GM12878 (cell line): ENCODE results near the gene FAM25A. TPM values are rescaled to one million over a fixed set of nuclear protein-coding genes. Genes with fewer than 3 reads are reported as not detected.

Source experiments
- ATAC-seq: fragments of 200-7000 bp; cut with Tn5 transposase; 3 replicates; pipeline ENCODE4 v1.9.1; 2020; ENCODE audit warnings: mild to moderate bottlenecking, moderate library complexity
- BruUV-seq: library from RNA; stranded (reverse); fragments of 400-500 nt; replicated peaks from 2 replicates; lab custom pipeline; 2021; lab: Mats Ljungman, UMichigan
- CTCF ChIA-PET: fragments of 300-600 bp; sonication (Branson Sonifier 250); formaldehyde crosslinking; extraction: SDS; loops from one replicate; lab custom pipeline; 2021; ENCODE audit warnings: inconsistent platforms; lab: Yijun Ruan, JAX
- POLR2A ChIA-PET: fragments of 350-600 bp; formaldehyde crosslinking; extraction: SDS; loops from one replicate; lab custom pipeline; 2021; ENCODE audit warnings: inconsistent platforms; lab: Charles Lee
- RAD21 ChIA-PET: fragments of 300-600 bp; sonication (Branson Sonifier 250); formaldehyde crosslinking; loops from one replicate; lab custom pipeline; 2023; ENCODE audit warnings: antibody characterized with exemption; ENCODE audit not compliant: unreplicated experiment; lab: Charles Lee
- SMC1A ChIA-PET: fragments of 300-600 bp; sonication (Branson Sonifier 250); formaldehyde crosslinking; loops from one replicate; lab custom pipeline; 2023; ENCODE audit not compliant: unreplicated experiment, uncharacterized antibody; lab: Charles Lee
- DNase-seq: peaks from one replicate; pipeline ENCODE4 v3.0.0-alpha.2; 2011; ENCODE audit warnings: low read depth, low spot score
- FAIRE-seq: peaks from 3 replicates; lab custom pipeline; 2011; peaks lifted over from hg19 to GRCh38; lab: Jason Lieb, UNC
- H2AFZ ChIP-seq: 2 replicates; pipeline ENCODE4 v1.6.0; 2011; ENCODE audit warnings: low read depth, low read length, control low read depth; ENCODE audit not compliant: control insufficient read depth
- H3K27ac ChIP-seq: 2 replicates; pipeline ENCODE4 v1.5.1; 2011; ENCODE audit warnings: control low read depth; ENCODE audit not compliant: control insufficient read depth, insufficient read depth
- H3K27me3 ChIP-seq, 2 experiments: replicated peaks in 1 of 2; 2 replicates each; pipeline versions ENCODE4 v1.6.0 to v1.6.1; 2011; ENCODE audit warnings: low read length in 1 of 2; ENCODE audit not compliant: control insufficient read depth in 2 of 2, insufficient read depth in 2 of 2
- H3K36me3 ChIP-seq, 2 experiments: 2 replicates each; pipeline ENCODE4 v1.5.1; 2011; ENCODE audit warnings: low read length in 1 of 2; ENCODE audit not compliant: control insufficient read depth in 2 of 2, insufficient read depth in 2 of 2
- H3K4me1 ChIP-seq: 2 replicates; pipeline ENCODE4 v1.6.1; 2011; ENCODE audit warnings: mild to moderate bottlenecking, low read length, moderate library complexity, mixed read lengths; ENCODE audit not compliant: control insufficient read depth, insufficient read depth
- H3K4me2 ChIP-seq: 2 replicates; pipeline ENCODE4 v1.6.0; 2011; ENCODE audit warnings: control low read depth; ENCODE audit not compliant: control insufficient read depth, insufficient read depth
- H3K4me3 ChIP-seq: fragments of 200-600 bp; sonication (generic); 2 replicates; pipeline ENCODE4 v1.5.1; 2016
- H3K79me2 ChIP-seq: 2 replicates; pipeline ENCODE4 v1.6.0; 2011; ENCODE audit warnings: low read length; ENCODE audit not compliant: control insufficient read depth, insufficient read depth
- H3K9ac ChIP-seq: 2 replicates; pipeline ENCODE4 v1.8.0; 2011; ENCODE audit warnings: low read length, control low read depth, mixed read lengths; ENCODE audit not compliant: control insufficient read depth, insufficient read depth
- H3K9me3 ChIP-seq: replicated peaks from 3 replicates; pipeline ENCODE4 v1.5.1; 2011; ENCODE audit warnings: mild to moderate bottlenecking, low read length; ENCODE audit not compliant: control insufficient read depth, insufficient read depth
- H4K20me1 ChIP-seq: 2 replicates; pipeline ENCODE4 v1.6.0; 2011; ENCODE audit not compliant: control insufficient read depth, insufficient read depth
- BRCA1 ChIP-seq: IDR thresholded peaks from 2 replicates; pipeline ENCODE4 v1.6.1; 2011; ENCODE audit warnings: low read depth, low read length, improper control_type of control experiment
- ESRRA ChIP-seq: IDR thresholded peaks from 2 replicates; pipeline ENCODE4 v1.6.1; 2012; ENCODE audit warnings: mild to moderate bottlenecking, low read length, improper control_type of control experiment
- JUNB ChIP-seq: IDR thresholded peaks from 2 replicates; pipeline ENCODE4 v1.6.1; 2016; ENCODE audit warnings: antibody characterized with exemption, mild to moderate bottlenecking
- JUND ChIP-seq: IDR thresholded peaks from 2 replicates; pipeline ENCODE4 v1.6.1; 2012; ENCODE audit warnings: low read depth, mild to moderate bottlenecking, low read length, improper control_type of control experiment, moderate library complexity
- MTA3 ChIP-seq: IDR thresholded peaks from 2 replicates; pipeline ENCODE4 v1.6.1; 2012; ENCODE audit warnings: low read length, inconsistent platforms, borderline replicate concordance
- MYB ChIP-seq: fragments of 150-350 bp; IDR thresholded peaks from 2 replicates; pipeline ENCODE4 v1.6.1; 2014; ENCODE audit warnings: mild to moderate bottlenecking, low read depth, low read length, borderline replicate concordance
- NFYB ChIP-seq: IDR thresholded peaks from 2 replicates; pipeline ENCODE4 v1.6.1; 2011; ENCODE audit warnings: low read depth, mild to moderate bottlenecking, low read length, improper control_type of control experiment, moderate library complexity; ENCODE audit not compliant: insufficient read depth
- PAX5 ChIP-seq: IDR thresholded peaks from 2 replicates; pipeline ENCODE4 v1.6.1; 2011; ENCODE audit warnings: low read depth, low read length, borderline replicate concordance
- RAD21 ChIP-seq: IDR thresholded peaks from 2 replicates; pipeline ENCODE4 v1.6.1; 2011; ENCODE audit warnings: mild to moderate bottlenecking, low read depth, low read length, moderate library complexity; ENCODE audit not compliant: insufficient read depth
- SIX5 ChIP-seq: IDR thresholded peaks from 2 replicates; pipeline ENCODE4 v1.6.1; 2011; ENCODE audit warnings: mild to moderate bottlenecking, low read depth, low read length, moderate library complexity; ENCODE audit not compliant: severe bottlenecking
- SMARCA5 ChIP-seq: fragments of 450-650 bp; IDR thresholded peaks from 2 replicates; pipeline ENCODE4 v1.6.1; 2017; ENCODE audit warnings: mild to moderate bottlenecking
- ZNF24 ChIP-seq: fragments of 450-650 bp; IDR thresholded peaks from 2 replicates; pipeline ENCODE4 v1.6.1; 2017; ENCODE audit warnings: antibody characterized with exemption, mild to moderate bottlenecking
- ZZZ3 ChIP-seq: IDR thresholded peaks from 2 replicates; pipeline ENCODE4 v1.6.1; 2011; ENCODE audit warnings: low read depth; ENCODE audit not compliant: control insufficient read depth, insufficient read length
- whole genome bisulfite sequencing: methylation state at CpG from one replicate; pipeline ENCODE4 v1.1.6; 2016; ENCODE audit warnings: low lambda C conversion rate; ENCODE audit not compliant: insufficient replicate concordance, insufficient coverage; ENCODE audit errors: missing lambda C conversion rate; 5-methylcytosine and 5-hydroxymethylcytosine counted together
- in situ Hi-C: fragments of 300-500 bp; cut with MboI; formaldehyde crosslinking; loops from 9 replicates; pipeline ENCODE4 v1.14.3; 2018; ENCODE audit warnings: mixed read lengths
- intact Hi-C: fragments of 100-400 bp; cut with micrococcal nuclease; formaldehyde crosslinking; loops from one replicate; pipeline ENCODE4 v1.14.2; 2022; ENCODE audit not compliant: unreplicated experiment
- polyA plus RNA-seq, 11 experiments: library from polyadenylated mRNA; depleted of rRNA in 4 of 11; unstranded in 6 of 11; stranded (reverse) in 5 of 11; fragments of >200 nt; fragmentation: Nextera tagmentation in 4 of 11; fragmentation: Illumina TruSeq in 1 of 11; extraction: Ambion mirVana in 4 of 11; extraction: Trizol in 1 of 11; gene quantifications; 1 replicate in 1 of 11; 2 replicates in 10 of 11; pipeline versions ENCODE4 v1.2.1 to v1.2.3, GENCODE V29; 2011 to 2016; ENCODE audit warnings: inconsistent platforms in 2 of 11, missing spikeins in 2 of 11, low read depth in 1 of 11
- total RNA-seq, 4 experiments: library from RNA; depleted of rRNA in 3 of 4; stranded (reverse); fragments of >200 nt in 3 of 4; fragmentation: Illumina TruSeq in 1 of 4; extraction: Trizol in 1 of 4; gene quantifications; 2 replicates each; pipeline versions ENCODE4 v1.2.1 to v1.2.3, GENCODE V29; 2013 to 2021
- TF ChIP-seq, protein P1 (sequence below): IDR thresholded peaks from 2 replicates; pipeline ENCODE4 v1.6.1; 2012; ENCODE audit warnings: low read depth, low read length, improper control_type of control experiment
- TF ChIP-seq, protein P2 (sequence below): fragments of 450-650 bp; IDR thresholded peaks from 2 replicates; pipeline ENCODE4 v1.6.1; 2016; ENCODE audit warnings: mild to moderate bottlenecking
- TF ChIP-seq, protein P3 (sequence below): fragments of 150-350 bp; IDR thresholded peaks from 2 replicates; pipeline ENCODE4 v1.6.1; 2014; ENCODE audit warnings: mild to moderate bottlenecking, low read depth, low read length

FAM25A gene
- total and polyA plus RNA-seq, 10 of the 15 experiments (the other 5 are each of a cell fraction or from before 2014, with no cell fraction given): not detected

DNA sequence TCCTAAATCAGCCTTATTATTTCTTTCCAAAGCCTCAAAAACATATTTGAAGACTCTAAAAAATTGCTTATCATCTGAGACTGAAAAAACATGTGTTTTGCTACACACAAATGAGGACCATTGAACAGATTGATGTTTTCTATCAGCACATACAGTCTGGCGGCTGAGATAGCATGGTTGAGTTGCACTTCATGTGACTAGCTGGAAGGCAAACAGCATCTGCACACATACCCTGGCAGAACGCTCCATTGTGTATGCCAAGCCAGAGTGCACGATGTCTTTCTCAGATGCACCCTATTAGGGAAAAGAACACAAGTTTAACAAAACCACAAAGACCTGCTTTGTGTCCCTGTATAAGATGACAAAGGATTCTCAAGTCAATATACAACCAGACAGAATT is 33.0 kb downstream of the FAM25A start:
- no peak for FAIRE-seq
- H3K9me3 ChIP-seq: no peaks in the 10 kb centered on the region
- SMC1A ChIA-PET: interaction anchor here (0.7 to 2.0 kb wide), 2 partner anchors 14 to 40 kb away, joined by 3 to 4 read pairs; no protein-coding TSS in a partner anchor
- TF ChIP-seq MYB (no peak), NFYB (no peak), JUNB (no peak), BRCA1 (no peak), SIX5 (no peak), MTA3 (no peak)
- TF ChIP-seq, all 136 proteins: peak for 0
- H4K20me1 ChIP-seq: no peaks in the 10 kb centered on the region
- in situ Hi-C loops: no loop called here
- H3K36me3 ChIP-seq: peaks cover 4 to 21% of the 10 kb centered on the region in 2 experiments
- intact Hi-C loops: no loop called here
- peaks cover 7% of the 10 kb centered on the region for H3K4me1 ChIP-seq
- ATAC-seq (no peak), DNase-seq (no peak)
- H3K27me3 ChIP-seq: no peaks in the 10 kb centered on the region
- H3K79me2 ChIP-seq: no peaks in the 10 kb centered on the region
- POLR2A ChIA-PET: no interaction called here
- no TSS peak for BruUV-seq
- H3K27ac ChIP-seq: no peak overlapping the region
- H3K9ac ChIP-seq: no peak overlapping the region
- RAD21 ChIA-PET: no interaction called here
- no peak overlapping the region for H2AFZ ChIP-seq
- CTCF ChIA-PET: no interaction called here
- no peak overlapping the region for H3K4me3 ChIP-seq
- 98% methylated on average over 3 of the region's 3 CpGs for WGBS
- no peak overlapping the region for H3K4me2 ChIP-seq

DNA sequence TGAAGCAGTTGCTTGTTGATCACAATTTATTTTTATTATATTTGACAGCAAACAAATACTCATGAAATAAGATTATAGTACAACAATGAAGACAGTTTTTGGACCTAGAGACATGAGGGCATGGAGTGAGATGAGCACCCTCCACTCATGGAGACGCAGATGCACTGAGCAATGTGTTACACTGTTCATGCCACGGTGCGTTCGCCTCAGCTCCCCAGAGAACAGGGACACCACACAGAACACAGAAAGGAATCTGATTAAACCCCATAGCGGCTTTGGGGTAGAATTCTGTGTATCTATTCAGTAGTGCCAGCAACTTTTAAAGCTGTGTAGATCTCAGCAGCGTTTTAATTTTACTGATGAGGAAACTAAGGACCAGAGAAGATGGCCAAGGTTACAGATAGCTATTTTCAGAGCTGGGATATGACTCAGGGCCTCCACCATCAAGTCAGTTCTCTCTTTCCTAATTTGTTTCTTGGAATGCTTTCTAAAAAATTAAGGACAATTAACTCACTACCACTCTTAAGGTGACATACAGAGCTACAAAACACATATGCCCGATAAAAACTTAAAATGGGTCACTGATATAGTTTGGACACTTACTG is 33.6 kb downstream of the FAM25A start:
- RAD21 ChIA-PET: no interaction called here
- in situ Hi-C loops: no loop called here
- peaks cover 7% of the 10 kb centered on the region for H3K4me1 ChIP-seq
- no TSS peak for BruUV-seq
- no peak overlapping the region for H2AFZ ChIP-seq
- no peak overlapping the region for H3K9ac ChIP-seq
- H3K79me2 ChIP-seq: no peaks in the 10 kb centered on the region
- DNase-seq (no peak), FAIRE-seq (no peak), ATAC-seq (no peak)
- intact Hi-C loops: no loop called here
- no peak overlapping the region for H3K4me3 ChIP-seq
- no peaks in the 10 kb centered on the region for H3K27me3 ChIP-seq
- WGBS: 92% methylated on average over 7 of the region's 7 CpGs
- no peaks in the 10 kb centered on the region for H3K9me3 ChIP-seq
- SMC1A ChIA-PET: interaction anchor here (1.1 to 2.0 kb wide), 2 partner anchors 15 to 45 kb away, joined by 4 read pairs; no protein-coding TSS in a partner anchor
- H3K36me3 ChIP-seq: peaks cover 4 to 23% of the 10 kb centered on the region in 2 experiments
- POLR2A ChIA-PET: no interaction called here
- CTCF ChIA-PET: no interaction called here
- no peak overlapping the region for H3K4me2 ChIP-seq
- H3K27ac ChIP-seq: no peak overlapping the region
- H4K20me1 ChIP-seq: no peaks in the 10 kb centered on the region
- TF ChIP-seq PAX5 (no peak), SMARCA5 (no peak), RAD21 (no peak), ESRRA (no peak), NFYB (no peak), JUNB (no peak), ZNF24 (no peak), JUND (no peak), ZZZ3 (no peak)
- TF ChIP-seq, protein P1, sequence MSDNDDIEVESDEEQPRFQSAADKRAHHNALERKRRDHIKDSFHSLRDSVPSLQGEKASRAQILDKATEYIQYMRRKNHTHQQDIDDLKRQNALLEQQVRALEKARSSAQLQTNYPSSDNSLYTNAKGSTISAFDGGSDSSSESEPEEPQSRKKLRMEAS: no peak
- TF ChIP-seq, protein P2, sequence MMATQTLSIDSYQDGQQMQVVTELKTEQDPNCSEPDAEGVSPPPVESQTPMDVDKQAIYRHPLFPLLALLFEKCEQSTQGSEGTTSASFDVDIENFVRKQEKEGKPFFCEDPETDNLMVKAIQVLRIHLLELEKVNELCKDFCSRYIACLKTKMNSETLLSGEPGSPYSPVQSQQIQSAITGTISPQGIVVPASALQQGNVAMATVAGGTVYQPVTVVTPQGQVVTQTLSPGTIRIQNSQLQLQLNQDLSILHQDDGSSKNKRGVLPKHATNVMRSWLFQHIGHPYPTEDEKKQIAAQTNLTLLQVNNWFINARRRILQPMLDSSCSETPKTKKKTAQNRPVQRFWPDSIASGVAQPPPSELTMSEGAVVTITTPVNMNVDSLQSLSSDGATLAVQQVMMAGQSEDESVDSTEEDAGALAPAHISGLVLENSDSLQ: no peak
- TF ChIP-seq, protein P3, sequence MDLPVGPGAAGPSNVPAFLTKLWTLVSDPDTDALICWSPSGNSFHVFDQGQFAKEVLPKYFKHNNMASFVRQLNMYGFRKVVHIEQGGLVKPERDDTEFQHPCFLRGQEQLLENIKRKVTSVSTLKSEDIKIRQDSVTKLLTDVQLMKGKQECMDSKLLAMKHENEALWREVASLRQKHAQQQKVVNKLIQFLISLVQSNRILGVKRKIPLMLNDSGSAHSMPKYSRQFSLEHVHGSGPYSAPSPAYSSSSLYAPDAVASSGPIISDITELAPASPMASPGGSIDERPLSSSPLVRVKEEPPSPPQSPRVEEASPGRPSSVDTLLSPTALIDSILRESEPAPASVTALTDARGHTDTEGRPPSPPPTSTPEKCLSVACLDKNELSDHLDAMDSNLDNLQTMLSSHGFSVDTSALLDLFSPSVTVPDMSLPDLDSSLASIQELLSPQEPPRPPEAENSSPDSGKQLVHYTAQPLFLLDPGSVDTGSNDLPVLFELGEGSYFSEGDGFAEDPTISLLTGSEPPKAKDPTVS: no peak
